HEK293 (cell line): Measurements from ENCODE around the gene KRTAP5-5.
"Not testable (repeated sequence)": the region's sequence is repeated elsewhere in the genome, so short reads cannot be mapped to it uniquely, and the experiment has no call there.

Experiments used
- CTCF ChIA-PET: fragments of 350-600 bp; formaldehyde crosslinking; extraction: SDS; loops from one replicate; lab custom pipeline; 2021; ENCODE audit warnings: antibody characterized with exemption; lab: Yijun Ruan, JAX
- POLR2A ChIA-PET: fragments of 300-600 bp; formaldehyde crosslinking; extraction: SDS; loops from one replicate; lab custom pipeline; 2020; ENCODE audit warnings: antibody characterized with exemption, inconsistent platforms; lab: Yijun Ruan, JAX
- H3K27ac ChIP-seq: fragments of 200-500 bp; sonication (Bioruptor generic); 2 replicates; pipeline ENCODE4 v1.5.1; 2014; ENCODE audit warnings: low read depth, low read length, control low read depth, inconsistent platforms; ENCODE audit errors: extremely low read depth
- H3K36me3 ChIP-seq, 2 experiments: fragments of 200-500 bp in 1 of 2; sonication (Bioruptor generic) in 1 of 2; 1 replicate in 1 of 2; 2 replicates in 1 of 2; pipeline ENCODE4 v1.5.1; 2014 to 2017; ENCODE audit warnings: inconsistent platforms in 2 of 2, low read length in 2 of 2; ENCODE audit not compliant: control insufficient read depth in 2 of 2, insufficient read depth in 1 of 2
- H3K4me1 ChIP-seq: fragments of 200-500 bp; sonication (Bioruptor generic); 2 replicates; pipeline ENCODE4 v1.5.1; 2014; ENCODE audit warnings: mild to moderate bottlenecking, low read length, inconsistent platforms; ENCODE audit not compliant: control insufficient read depth, insufficient read depth
- H3K4me3 ChIP-seq: 2 replicates; pipeline ENCODE4 v1.5.1; 2011; ENCODE audit warnings: low read depth, mild to moderate bottlenecking, control low read depth, low read length, moderate library complexity
- H3K9me3 ChIP-seq: fragments of 200-500 bp; sonication (Bioruptor generic); 2 replicates; pipeline ENCODE4 v1.5.1; 2014; ENCODE audit warnings: low read depth, low read length, inconsistent platforms; ENCODE audit not compliant: control insufficient read depth, insufficient read depth
- BCL11B ChIP-seq: fragments of 450-650 bp; formaldehyde crosslinking; IDR thresholded peaks from 2 replicates; pipeline ENCODE4 v1.5.1; 2016; ENCODE audit warnings: low read depth, missing biosample characterization, missing genetic modification characterization
- CTCF ChIP-seq: fragments of 450-650 bp; formaldehyde crosslinking; IDR thresholded peaks from 2 replicates; pipeline ENCODE4 v1.5.1; 2016; ENCODE audit warnings: missing biosample characterization, missing genetic modification characterization
- GLIS1 ChIP-seq: fragments of 450-650 bp; formaldehyde crosslinking; IDR thresholded peaks from 2 replicates; pipeline ENCODE4 v1.5.1; 2016; ENCODE audit warnings: missing biosample characterization, missing genetic modification characterization
- MEIS1 ChIP-seq: sonication (generic); formaldehyde crosslinking; IDR thresholded peaks from 2 replicates; pipeline ENCODE4 v1.8.1; 2022; ENCODE audit warnings: missing genetic modification reagents, mild to moderate bottlenecking, borderline replicate concordance
- SP3 ChIP-seq: fragments of 450-650 bp; formaldehyde crosslinking; IDR thresholded peaks from 2 replicates; pipeline ENCODE4 v1.5.1; 2016; ENCODE audit warnings: missing biosample characterization, missing genetic modification characterization
- ZBTB1 ChIP-seq: fragments of 450-650 bp; formaldehyde crosslinking; IDR thresholded peaks from 2 replicates; pipeline ENCODE4 v1.5.1; 2016; ENCODE audit warnings: missing biosample characterization, missing genetic modification characterization
- ZBTB17 ChIP-seq: fragments of 450-650 bp; formaldehyde crosslinking; IDR thresholded peaks from 2 replicates; pipeline ENCODE4 v1.5.1; 2016; ENCODE audit warnings: missing biosample characterization, missing genetic modification characterization
- ZNF221 ChIP-seq: fragments of 450-650 bp; formaldehyde crosslinking; IDR thresholded peaks from 2 replicates; pipeline ENCODE4 v1.5.1; 2017; ENCODE audit warnings: missing biosample characterization, missing genetic modification characterization, borderline replicate concordance
- ZNF24 ChIP-seq: fragments of 450-650 bp; formaldehyde crosslinking; IDR thresholded peaks from 2 replicates; pipeline ENCODE4 v1.5.1; 2016; ENCODE audit warnings: missing biosample characterization, missing genetic modification characterization
- ZNF792 ChIP-seq: fragments of 450-650 bp; formaldehyde crosslinking; IDR thresholded peaks from 2 replicates; pipeline ENCODE4 v1.5.1; 2016; ENCODE audit warnings: missing biosample characterization, missing genetic modification characterization
- TF ChIP-seq, protein P1 (sequence below): fragments of 450-650 bp; formaldehyde crosslinking; conservative IDR thresholded peaks from 2 replicates; pipeline ENCODE4 v1.5.1; 2016; ENCODE audit warnings: low read depth, missing biosample characterization, missing genetic modification characterization

Gene KRTAP5-5

GRCh38 chr11:1584661-1585370 is 44.8 kb upstream of the KRTAP5-5 start, which contains the start of gene KRTAP5-1:
Gene KRTAP5-1 (minus strand): TSS chr11:1585283. CDS start chr11:1585249, 34 bp downstream.
- H3K4me1 ChIP-seq, POLR2A ChIA-PET, H3K9me3 ChIP-seq, H3K36me3 ChIP-seq, H3K4me3 ChIP-seq, H3K27ac ChIP-seq: not testable (repeated sequence)
- CTCF ChIA-PET: interaction anchor here (0.7 kb wide), 1 partner anchor 50 kb away, joined by 3 read pairs; no protein-coding TSS in a partner anchor
- TF ChIP-seq GLIS1 (tag by site-specific recombination): peak; percentile 59

DNA sequence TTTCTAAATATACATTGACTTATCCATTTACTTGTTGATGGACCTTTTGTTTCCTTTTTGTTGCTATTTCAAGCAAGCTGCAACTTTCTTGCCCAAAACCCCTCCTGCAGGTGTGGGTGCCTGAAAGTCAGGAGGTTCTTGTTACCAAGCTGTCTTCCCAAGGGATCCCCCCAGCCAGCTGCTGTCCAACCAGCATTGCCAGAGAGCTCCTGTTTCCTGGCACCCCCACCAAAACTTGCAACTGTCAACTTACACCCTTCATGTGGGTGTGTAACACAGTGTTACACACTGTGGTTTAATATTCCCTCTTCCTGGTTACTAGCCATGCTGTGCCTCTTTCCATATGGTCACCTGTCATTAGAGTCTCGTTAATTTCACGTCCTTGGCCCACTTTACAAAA is 42.9 kb upstream of the KRTAP5-5 start:
- POLR2A ChIA-PET: no interaction called here

More for the DNA sequence above, 42.9 kb upstream of the KRTAP5-5 start:
- TF ChIP-seq MEIS1 (CRISPR knock-in tag): no peak
- no peak for TF ChIP-seq ZNF24
- no peak for TF ChIP-seq SP3 (tag by site-specific recombination)
- no peak for TF ChIP-seq ZNF792
- no peak for TF ChIP-seq CTCF (tag by site-specific recombination)
- no peak for TF ChIP-seq ZBTB1
- TF ChIP-seq ZNF221 (tag by site-specific recombination): no peak
- TF ChIP-seq BCL11B (tag by site-specific recombination): no peak
- TF ChIP-seq ZBTB17 (tag by site-specific recombination): no peak
- TF ChIP-seq, protein P1, sequence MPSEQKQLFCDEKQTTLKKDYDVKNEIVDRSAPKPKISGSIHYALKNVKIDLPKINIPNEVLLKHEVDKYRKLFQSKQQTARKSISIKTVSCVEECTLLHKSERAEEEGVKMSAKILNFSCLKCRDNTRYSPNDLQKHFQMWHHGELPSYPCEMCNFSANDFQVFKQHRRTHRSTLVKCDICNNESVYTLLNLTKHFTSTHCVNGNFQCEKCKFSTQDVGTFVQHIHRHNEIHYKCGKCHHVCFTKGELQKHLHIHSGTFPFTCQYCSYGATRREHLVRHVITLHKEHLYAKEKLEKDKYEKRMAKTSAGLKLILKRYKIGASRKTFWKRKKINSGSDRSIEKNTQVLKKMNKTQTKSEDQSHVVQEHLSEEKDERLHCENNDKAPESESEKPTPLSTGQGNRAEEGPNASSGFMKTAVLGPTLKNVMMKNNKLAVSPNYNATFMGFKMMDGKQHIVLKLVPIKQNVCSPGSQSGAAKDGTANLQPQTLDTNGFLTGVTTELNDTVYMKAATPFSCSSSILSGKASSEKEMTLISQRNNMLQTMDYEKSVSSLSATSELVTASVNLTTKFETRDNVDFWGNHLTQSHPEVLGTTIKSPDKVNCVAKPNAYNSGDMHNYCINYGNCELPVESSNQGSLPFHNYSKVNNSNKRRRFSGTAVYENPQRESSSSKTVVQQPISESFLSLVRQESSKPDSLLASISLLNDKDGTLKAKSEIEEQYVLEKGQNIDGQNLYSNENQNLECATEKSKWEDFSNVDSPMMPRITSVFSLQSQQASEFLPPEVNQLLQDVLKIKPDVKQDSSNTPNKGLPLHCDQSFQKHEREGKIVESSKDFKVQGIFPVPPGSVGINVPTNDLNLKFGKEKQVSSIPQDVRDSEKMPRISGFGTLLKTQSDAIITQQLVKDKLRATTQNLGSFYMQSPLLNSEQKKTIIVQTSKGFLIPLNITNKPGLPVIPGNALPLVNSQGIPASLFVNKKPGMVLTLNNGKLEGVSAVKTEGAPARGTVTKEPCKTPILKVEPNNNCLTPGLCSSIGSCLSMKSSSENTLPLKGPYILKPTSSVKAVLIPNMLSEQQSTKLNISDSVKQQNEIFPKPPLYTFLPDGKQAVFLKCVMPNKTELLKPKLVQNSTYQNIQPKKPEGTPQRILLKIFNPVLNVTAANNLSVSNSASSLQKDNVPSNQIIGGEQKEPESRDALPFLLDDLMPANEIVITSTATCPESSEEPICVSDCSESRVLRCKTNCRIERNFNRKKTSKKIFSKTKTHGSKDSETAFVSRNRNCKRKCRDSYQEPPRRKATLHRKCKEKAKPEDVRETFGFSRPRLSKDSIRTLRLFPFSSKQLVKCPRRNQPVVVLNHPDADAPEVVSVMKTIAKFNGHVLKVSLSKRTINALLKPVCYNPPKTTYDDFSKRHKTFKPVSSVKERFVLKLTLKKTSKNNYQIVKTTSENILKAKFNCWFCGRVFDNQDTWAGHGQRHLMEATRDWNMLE (tag by site-specific recombination): no peak
- Histone ChIP-seq H3K4me1 (no peaks in the 10 kb centered on the region), H3K9me3 (no peaks in the 10 kb centered on the region), H3K4me3 (no peak overlapping the region), H3K27ac (no peak overlapping the region), H3K36me3 (no peaks in the 10 kb centered on the region)
- CTCF ChIA-PET: interaction anchor here (1.3 kb wide), 1 partner anchor 8 kb away, joined by 3 read pairs; no protein-coding TSS in a partner anchor
